LNCaP clone FGC (cell line): Measurements from ENCODE around the gene ZFHX3.

ENCODE experiments used
- DNase-seq: peaks from one replicate; pipeline ENCODE4 v3.0.0-alpha.2; 2011; ENCODE audit warnings: low read depth
- H3K4me3 ChIP-seq: 2 replicates; pipeline ENCODE4 v1.5.1; 2011; ENCODE audit warnings: mild to moderate bottlenecking, low read depth, low read length, control low read depth
- CTCF ChIP-seq: IDR thresholded peaks from 2 replicates; pipeline ENCODE4 v1.5.1; 2012; ENCODE audit warnings: mild to moderate bottlenecking; ENCODE audit not compliant: control insufficient read depth, insufficient read depth; ENCODE audit errors: extremely low read depth

Gene ZFHX3

GRCh38 chr16:72924927-72925630 lies 122.8 kb downstream of the ZFHX3 start:
- no peak for TF ChIP-seq CTCF
- DNase-seq = peak; percentile 28

GRCh38 chr16:72924537-72924926 lies 123.4 kb downstream of the ZFHX3 start:
- H3K4me3 ChIP-seq = no peak overlapping the region
- no peak for TF ChIP-seq CTCF
- DNase-seq = no peak

More at GRCh38 chr16:72924927-72925630, 122.8 kb downstream of the ZFHX3 start:
- no peak overlapping the region for H3K4me3 ChIP-seq

- H3K4me3 ChIP-seq = no peak overlapping the region
- no peak for TF ChIP-seq CTCF
- no peak for DNase-seq
Observed at GRCh38 chr16:72923757-72924156, 124.2 kb downstream of the ZFHX3 start.

GRCh38 chr16:72922714-72923113 lies 125.2 kb downstream of the ZFHX3 start:
- H3K4me3 ChIP-seq = no peak overlapping the region
- no peak for DNase-seq
- TF ChIP-seq CTCF = no peak

- DNase-seq = no peak
- no peak overlapping the region for H3K4me3 ChIP-seq
- no peak for TF ChIP-seq CTCF
Observed at GRCh38 chr16:72921620-72922019, 126.3 kb downstream of the ZFHX3 start.

- DNase-seq = no peak
- no peak for TF ChIP-seq CTCF
- no peak overlapping the region for H3K4me3 ChIP-seq
Observed at GRCh38 chr16:72921106-72921505, 126.8 kb downstream of the ZFHX3 start.

- no peak overlapping the region for H3K4me3 ChIP-seq
- no peak for TF ChIP-seq CTCF
- no peak for DNase-seq
Observed at GRCh38 chr16:72917051-72917450, 130.9 kb downstream of the ZFHX3 start.
